ENCODE data around the gene RIC3.

DNA sequence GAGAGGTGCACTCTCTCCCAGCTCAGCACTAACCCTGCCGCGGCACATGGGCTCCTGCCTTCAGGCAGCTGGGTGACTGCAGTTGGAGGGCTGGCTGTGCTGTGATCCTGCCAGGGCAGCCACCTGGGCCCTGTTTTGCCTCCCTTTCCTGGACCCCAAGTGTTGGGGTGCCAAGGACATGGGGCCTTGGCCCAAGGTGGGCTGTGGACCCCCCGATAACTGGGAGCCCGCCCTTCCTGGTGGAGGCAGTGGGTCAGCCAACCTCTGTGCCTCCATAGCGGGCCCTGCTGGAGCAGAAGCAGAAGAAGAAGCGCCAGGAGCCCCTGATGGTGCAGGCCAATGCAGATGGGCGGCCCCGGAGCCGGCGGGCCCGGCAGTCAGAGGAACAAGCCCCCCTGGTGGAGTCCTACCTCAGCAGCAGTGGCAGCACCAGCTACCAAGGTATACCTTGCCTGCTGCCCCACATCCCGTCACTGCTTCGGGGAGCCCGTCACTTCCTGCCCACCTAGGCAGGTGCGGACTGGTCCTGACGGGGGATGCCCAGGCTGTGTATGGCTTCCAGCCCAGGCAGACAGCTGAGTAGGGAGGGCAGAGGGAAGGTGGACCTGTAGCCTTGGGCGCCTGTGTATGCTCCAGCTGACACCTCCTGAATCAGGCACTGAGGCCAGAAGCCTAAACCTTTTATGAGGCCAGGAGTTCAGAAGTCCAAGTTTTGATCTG, 78.9 kb downstream of the RIC3 start:
- TF ChIP-seq, protein P1, sequence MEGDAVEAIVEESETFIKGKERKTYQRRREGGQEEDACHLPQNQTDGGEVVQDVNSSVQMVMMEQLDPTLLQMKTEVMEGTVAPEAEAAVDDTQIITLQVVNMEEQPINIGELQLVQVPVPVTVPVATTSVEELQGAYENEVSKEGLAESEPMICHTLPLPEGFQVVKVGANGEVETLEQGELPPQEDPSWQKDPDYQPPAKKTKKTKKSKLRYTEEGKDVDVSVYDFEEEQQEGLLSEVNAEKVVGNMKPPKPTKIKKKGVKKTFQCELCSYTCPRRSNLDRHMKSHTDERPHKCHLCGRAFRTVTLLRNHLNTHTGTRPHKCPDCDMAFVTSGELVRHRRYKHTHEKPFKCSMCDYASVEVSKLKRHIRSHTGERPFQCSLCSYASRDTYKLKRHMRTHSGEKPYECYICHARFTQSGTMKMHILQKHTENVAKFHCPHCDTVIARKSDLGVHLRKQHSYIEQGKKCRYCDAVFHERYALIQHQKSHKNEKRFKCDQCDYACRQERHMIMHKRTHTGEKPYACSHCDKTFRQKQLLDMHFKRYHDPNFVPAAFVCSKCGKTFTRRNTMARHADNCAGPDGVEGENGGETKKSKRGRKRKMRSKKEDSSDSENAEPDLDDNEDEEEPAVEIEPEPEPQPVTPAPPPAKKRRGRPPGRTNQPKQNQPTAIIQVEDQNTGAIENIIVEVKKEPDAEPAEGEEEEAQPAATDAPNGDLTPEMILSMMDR (conservative IDR thresholded peaks at IDR 0.05; ENCODE audit: low read depth, low read length): no peak
- no peak for TF ChIP-seq EZH2 (IDR thresholded peaks at IDR 0.05; ENCODE audit: low read length, unreplicated experiment)
